Heart right ventricle (tissue), 16 donors: ENCODE measurements around the gene OSBPL3. TPM values are rescaled to one million over a fixed set of nuclear protein-coding genes. Genes with fewer than 3 reads are reported as not detected.
"Not testable (repeated sequence)": the region's sequence is repeated elsewhere in the genome, so short reads cannot be mapped to it uniquely, and the experiment has no call there.

Experiments
- ATAC-seq, 8 donors: fragments of 200-7000 bp; cut with Tn5 transposase; one replicate each; pipeline ENCODE4 v1.9.1; 2020; ENCODE audit warnings: mild to moderate bottlenecking in 8 of 8, moderate library complexity in 8 of 8, moderate number of reproducible peaks in 1 of 8
- DNase-seq, 2 donors: peaks; one replicate each; pipeline ENCODE4 v3.0.0-alpha.2; 2020
- H3K27ac ChIP-seq, 10 donors: fragments of 200-600 bp; sonication (generic) in 2 of 10; one replicate each; pipeline versions ENCODE4 v1.5.0 to v1.8.0; 2020 to 2022; ENCODE audit warnings: mild to moderate bottlenecking in 3 of 10
- H3K27me3 ChIP-seq, 7 donors: fragments of 200-600 bp; one replicate each; pipeline ENCODE4 v1.8.0; 2021 to 2022; ENCODE audit warnings: mild to moderate bottlenecking in 2 of 7
- H3K36me3 ChIP-seq, 9 donors: fragments of 200-600 bp; sonication (generic) in 1 of 9; one replicate each; pipeline versions ENCODE4 v1.5.0 to v1.8.0; 2020 to 2022; ENCODE audit warnings: mild to moderate bottlenecking in 2 of 9
- H3K4me1 ChIP-seq, 9 donors: fragments of 200-600 bp; sonication (generic) in 1 of 9; one replicate each; pipeline versions ENCODE4 v1.5.0 to v1.8.0; 2020 to 2022; ENCODE audit warnings: mild to moderate bottlenecking in 4 of 9
- H3K4me3 ChIP-seq, 10 donors: fragments of 200-600 bp; sonication (generic) in 2 of 10; one replicate each; pipeline versions ENCODE4 v1.5.0 to v1.8.0; 2020 to 2022; ENCODE audit warnings: mild to moderate bottlenecking in 7 of 10, moderate library complexity in 2 of 10
- H3K9me3 ChIP-seq, 11 donors: fragments of 200-600 bp in 10 of 11; sonication (generic) in 2 of 11; one replicate each; pipeline versions ENCODE4 v1.5.0 to v1.8.0; 2013 to 2022; ENCODE audit warnings: mild to moderate bottlenecking in 2 of 11, control low read depth in 1 of 11, moderate library complexity in 1 of 11
- WGBS, 2 donors: extraction: QIAGEN DNeasy Blood & Tissue Kit; methylation state at CpG; one replicate each; pipeline ENCODE4 v1.1.7; 2013; ENCODE audit warnings: inconsistent platforms in 1 of 2; 5-methylcytosine and 5-hydroxymethylcytosine counted together
- intact Hi-C, 10 donors: fragments of 100-400 bp; cut with DNase I; formaldehyde crosslinking; loops; one replicate each; pipeline versions ENCODE4 v1.11.1 to v1.14.2; 2022
- polyA plus RNA-seq, 2 donors: library from polyadenylated mRNA; stranded (reverse); fragments of 200-250 nt; gene quantifications; one replicate each; pipeline ENCODE4 v1.2.3, GENCODE V29; 2013
- total RNA-seq, 10 donors: library from RNA; stranded (reverse); fragmentation: NEBNext Ultra II Directional in 3 of 10; extraction: Animal tissue kit (Norgen Biotek cat#: 25700) in 3 of 10; gene quantifications; one replicate each; pipeline versions ENCODE4 v1.2.1 to v1.2.4, GENCODE V29; 2021 to 2023
- TF ChIP-seq, protein P1 (sequence below), 9 donors: fragments of 200-600 bp; sonication (generic) in 2 of 9; IDR thresholded peaks; one replicate each; pipeline versions ENCODE4 v1.5.0 to v1.8.0; 2021 to 2022; ENCODE audit warnings: antibody characterized with exemption in 9 of 9, mild to moderate bottlenecking in 5 of 9, moderate library complexity in 1 of 9
- donor health status: Arrhythmogenic right ventricular cardiomyopathy.
- donor health status: ischemic (EF 13 %, LVEDD 7.1; RV severe dilation, severe dysfunction).
- donor health status: healthy with polysubstance abuse.
- donor health status: DM: no; HTN: yes; CAD: no.
- donor health status: DM: no; HTN: no; CAD: no.
- donor health status: ischemic (EF 25% LVEDD 6.9; RV normal size, moderate dysfunction).
- donor health status: ischemic (EF 25% LVEDD 5.7; RV mildly dilated, moderate dysfunction).
- donor health status: healthy.
- donor health status: DM: yes; HTN: yes; CAD: no.
- donor health status: Ischemic cardiomyopathy.
- donor health status: ischemic (EF 35%, LVEDD 5.7; RV mildly dilated, moderate dysfunction).
- donor health status: nonischemic (EF 11% LVEDD 7.7; RV severe dilation, severe dysfunction).
- donor health status: DM: yes; HTN: yes; CAD: no.
- donor health status: PGD.
- donor health status: ischemic (EF 29% LVEDD 5.4; RV normal size, mild dysfunction).
- donor health status: nonischemic (EF 23%, LVEDD 6.1; RV moderate dilation, normal function).

Gene OSBPL3
- total and polyA plus RNA-seq, 12 donors: 1.2 to 10.6 (median 3.5) TPM

DNA sequence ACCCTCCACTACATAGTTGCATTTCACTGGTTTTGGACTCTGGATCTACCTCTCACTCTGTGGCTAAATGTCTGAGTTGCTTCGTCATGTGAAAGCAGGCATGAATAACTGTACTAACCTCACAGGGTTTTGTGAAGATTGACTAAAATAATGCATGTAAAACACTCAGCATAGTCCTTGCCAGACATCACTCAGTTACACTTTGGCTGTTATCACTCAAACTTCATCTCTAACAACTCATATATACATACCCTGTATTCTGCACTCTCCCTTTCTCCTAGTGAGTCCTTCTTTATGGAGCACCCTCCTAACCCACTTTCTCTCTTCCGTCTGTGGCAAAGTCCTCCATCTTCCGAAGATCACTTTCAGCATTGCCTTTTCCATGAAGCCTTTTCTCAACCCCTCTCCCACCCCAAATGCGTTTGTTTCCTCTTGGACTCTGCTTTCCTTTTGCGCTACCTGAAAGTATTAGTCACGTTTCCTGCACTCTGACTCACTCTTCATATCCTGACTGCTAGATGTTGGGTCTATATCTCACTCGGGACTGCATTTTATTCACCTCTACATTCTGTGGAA is 72.6 kb downstream of the OSBPL3 start:
- peak overlapping the region in 1 of 10 donors; percentile 3 for H3K4me3 ChIP-seq
- WGBS, 2 donors: 62 to 75% methylated on average over 7 of the region's 7 CpGs
- intact Hi-C loops: loop anchor here in 3 of 10 donors (10.0 kb wide), 1 partner anchor 67 kb away; no protein-coding TSS in a partner anchor
- TF ChIP-seq, protein P1, sequence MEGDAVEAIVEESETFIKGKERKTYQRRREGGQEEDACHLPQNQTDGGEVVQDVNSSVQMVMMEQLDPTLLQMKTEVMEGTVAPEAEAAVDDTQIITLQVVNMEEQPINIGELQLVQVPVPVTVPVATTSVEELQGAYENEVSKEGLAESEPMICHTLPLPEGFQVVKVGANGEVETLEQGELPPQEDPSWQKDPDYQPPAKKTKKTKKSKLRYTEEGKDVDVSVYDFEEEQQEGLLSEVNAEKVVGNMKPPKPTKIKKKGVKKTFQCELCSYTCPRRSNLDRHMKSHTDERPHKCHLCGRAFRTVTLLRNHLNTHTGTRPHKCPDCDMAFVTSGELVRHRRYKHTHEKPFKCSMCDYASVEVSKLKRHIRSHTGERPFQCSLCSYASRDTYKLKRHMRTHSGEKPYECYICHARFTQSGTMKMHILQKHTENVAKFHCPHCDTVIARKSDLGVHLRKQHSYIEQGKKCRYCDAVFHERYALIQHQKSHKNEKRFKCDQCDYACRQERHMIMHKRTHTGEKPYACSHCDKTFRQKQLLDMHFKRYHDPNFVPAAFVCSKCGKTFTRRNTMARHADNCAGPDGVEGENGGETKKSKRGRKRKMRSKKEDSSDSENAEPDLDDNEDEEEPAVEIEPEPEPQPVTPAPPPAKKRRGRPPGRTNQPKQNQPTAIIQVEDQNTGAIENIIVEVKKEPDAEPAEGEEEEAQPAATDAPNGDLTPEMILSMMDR (IDR thresholded peaks at IDR 0.05): no peak
- no peaks in the 10 kb centered on the region for H3K9me3 ChIP-seq
- H3K4me1 ChIP-seq: peaks cover 0 to 76% (median 12%) of the 10 kb centered on the region in 9 donors
- no peaks in the 10 kb centered on the region for H3K36me3 ChIP-seq
- no peaks in the 10 kb centered on the region for H3K27me3 ChIP-seq
- ATAC-seq (peak in 2 of 8 donors; percentile 23 to 42), DNase-seq (no peak)
- peak overlapping the region in 1 of 10 donors; percentile 57 for H3K27ac ChIP-seq

- Histone ChIP-seq H3K36me3 (no peaks in the 10 kb centered on the region), H3K27me3 (no peaks in the 10 kb centered on the region), H3K4me1 (peaks cover 0 to 64% (median 9%) of the 10 kb centered on the region in 9 donors), H3K9me3 (no peaks in the 10 kb centered on the region), H3K4me3 (no peak overlapping the region), H3K27ac (no peak overlapping the region)
- intact Hi-C loops: loop anchor here in 3 of 10 donors (10.0 kb wide), 1 partner anchor 69 kb away; no protein-coding TSS in a partner anchor
- 95 to 96% methylated on average over 4 of the region's 4 CpGs for WGBS, 2 donors
- DNase-seq: no peak
- ATAC-seq: no peak
- TF ChIP-seq, protein P1 (IDR thresholded peaks at IDR 0.05): no peak
Observed at GRCh38 chr7:24905996-24906770, 73.8 kb downstream of the OSBPL3 start.

GRCh38 chr7:24903992-24904391 is 76.0 kb downstream of the OSBPL3 start:
- H3K36me3 ChIP-seq, DNase-seq, H3K9me3 ChIP-seq, H3K27me3 ChIP-seq, H3K4me3 ChIP-seq, H3K27ac ChIP-seq, ATAC-seq: not testable (repeated sequence)
- WGBS, 2 donors: 93 to 95% methylated on average over 4 of the region's 4 CpGs
- peaks cover 0 to 48% (median 6%) of the 10 kb centered on the region in 9 donors for H3K4me1 ChIP-seq
- intact Hi-C loops: loop anchor here in 3 of 10 donors (10.0 kb wide), 1 partner anchor 71 kb away; no protein-coding TSS in a partner anchor

DNA sequence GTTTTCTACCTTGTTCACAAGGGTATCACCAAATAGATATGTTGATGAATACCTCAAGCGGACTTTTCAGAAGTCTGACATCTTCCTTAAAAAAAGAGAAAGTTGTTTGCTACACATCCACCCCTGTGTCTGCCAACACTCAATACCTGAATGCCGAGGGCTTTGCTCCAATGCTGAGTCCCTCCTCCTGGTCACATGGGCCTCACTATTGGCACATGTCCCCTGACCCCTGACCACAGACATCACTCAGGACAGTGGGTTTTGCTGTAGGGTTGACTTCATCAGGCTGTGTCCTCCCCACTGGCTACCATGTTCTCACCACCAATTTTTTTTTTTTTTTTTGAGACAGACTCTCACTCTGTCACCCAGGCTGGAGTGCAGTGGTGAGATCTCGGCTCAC is 76.4 kb downstream of the OSBPL3 start:
- no peaks in the 10 kb centered on the region for H3K27me3 ChIP-seq
- no peak overlapping the region for H3K4me3 ChIP-seq
- no peaks in the 10 kb centered on the region for H3K9me3 ChIP-seq
- ATAC-seq (no peak), DNase-seq (no peak)
- no peaks in the 10 kb centered on the region for H3K36me3 ChIP-seq
- WGBS, 2 donors: 92 to 95% methylated on average over 3 of the region's 3 CpGs
- H3K4me1 ChIP-seq: peaks cover 0 to 48% (median 6%) of the 10 kb centered on the region in 9 donors
- no peak overlapping the region for H3K27ac ChIP-seq
- TF ChIP-seq, protein P1 (IDR thresholded peaks at IDR 0.05): no peak
- intact Hi-C loops: loop anchor here in 3 of 10 donors (10.0 kb wide), 1 partner anchor 71 kb away; no protein-coding TSS in a partner anchor
